Measurements from ENCODE around the gene PIGS. TPM values are rescaled to one million over a fixed set of nuclear protein-coding genes. Genes with fewer than 3 reads are reported as not detected.

The PIGS gene
- total and polyA plus RNA-seq, 9 of the 15 experiments (the other 6 are each of a cell fraction or from before 2014, with no cell fraction given): 47.5 to 138 (median 57.6) TPM

GRCh38 chr17:28554565-28554964 is 16.8 kb downstream of the PIGS start:
- peaks cover 65% of the 10 kb centered on the region for H3K36me3 ChIP-seq (ENCODE audit: control insufficient read depth, insufficient read depth, low read length)

DNA sequence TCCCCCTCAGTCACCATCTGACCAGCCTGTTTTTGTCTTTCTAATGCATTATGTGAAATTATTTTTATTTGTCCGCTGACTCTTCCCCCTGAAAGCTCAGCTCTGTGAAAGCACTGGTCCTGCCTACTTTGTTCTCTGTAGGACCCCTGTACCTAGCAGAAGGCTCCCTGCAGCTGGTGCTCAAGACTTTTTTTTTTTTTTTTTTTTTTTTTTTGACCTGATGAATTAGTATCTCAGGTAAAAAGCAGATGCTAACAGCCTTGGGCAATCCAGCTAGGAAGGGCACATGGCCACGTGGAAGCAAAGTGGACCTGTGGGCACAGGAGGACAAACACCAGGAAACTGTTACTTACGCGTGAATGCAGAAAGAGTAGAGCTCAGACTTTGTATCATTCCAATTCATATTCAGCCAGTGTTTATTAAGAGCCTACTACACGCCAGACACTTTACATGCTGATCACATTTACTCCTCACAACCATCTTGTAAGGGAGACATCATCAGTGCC is 18.3 kb downstream of the PIGS start:
- Histone ChIP-seq H3K79me2 (ENCODE audit: control insufficient read depth, insufficient read depth, low read length) (peaks cover 3% of the 10 kb centered on the region; the same call in 2 of the 3 replicates), H4K20me1 (replicated peaks; ENCODE audit: control insufficient read depth, insufficient read depth, low read length) (peaks cover 4% of the 10 kb centered on the region), H3K4me3 (no peak overlapping the region), H3K9me1 (ENCODE audit: control insufficient read depth, insufficient read depth, low read length) (no peaks in the 10 kb centered on the region), H3K27ac (ENCODE audit: extremely low read depth, low read depth, low read length) (peak overlapping the region; percentile 45; the same call in 1 of the 3 replicates), H3K36me3 (ENCODE audit: control insufficient read depth, insufficient read depth, low read length) (peaks cover 52% of the 10 kb centered on the region), H3K4me1 (replicated peaks in 1 of 2; ENCODE audit: control insufficient read depth in 2 of 2, insufficient read depth in 2 of 2, low read length in 2 of 2) (peaks cover 13 to 23% of the 10 kb centered on the region in 2 experiments; a peak in 4 of 5 replicates), H3K27me3 (ENCODE audit: control insufficient read depth in 2 of 2, insufficient read depth in 2 of 2, low read length in 2 of 2) (no peaks in the 10 kb centered on the region), H2AFZ (ENCODE audit: low read depth, low read length) (no peak overlapping the region), H3K9ac (ENCODE audit: insufficient read depth in 1 of 2, low read depth in 2 of 2, low read length in 2 of 2) (no peak overlapping the region), H3K4me2 (ENCODE audit: insufficient read depth, low read length) (peak overlapping the region; percentile 75), H3K9me3 (replicated peaks; ENCODE audit: control insufficient read depth, insufficient read depth, low read depth, low read length) (no peaks in the 10 kb centered on the region)
- intact Hi-C loops (cut with micrococcal nuclease): no loop called here
- DNase-seq (ENCODE audit: extremely low read depth in 1 of 4, low spot score in 3 of 4) (no peak), ATAC-seq (no peak; the same call in 2 of the 3 replicates), FAIRE-seq (peak; percentile 57)
- ChIA-PET POLR2A (interaction anchor here (0.6 to 1.6 kb wide), 7 partner anchors 9 to 1169 kb away, joined by 3 to 6 read pairs (median 3); partner anchors contain the start of gene PIGS), CTCF (ENCODE audit: low intra/inter-chr PET ratio) (interaction anchor here (0.6 kb wide), 1 partner anchor 184 kb away, joined by 5 read pairs; no protein-coding TSS in a partner anchor)
- in situ Hi-C loops (cut with MboI): no loop called here
- 87% methylated on average over 5 of the region's 5 CpGs for WGBS (ENCODE audit: insufficient coverage, low coverage, missing lambda C conversion rate)
- BruUV-seq (replicated peaks): no TSS peak
- 0 out of 2 replicates have a peak, but pooled peaks have one; percentile 43 for TF ChIP-seq THRAP3 (IDR thresholded peaks at IDR 0.05; ENCODE audit: borderline replicate concordance)
- no peak for TF ChIP-seq ZNF408 (CRISPR knock-in tag; IDR thresholded peaks at IDR 0.05; ENCODE audit: low read depth)
- TF ChIP-seq ZKSCAN1 (IDR thresholded peaks at IDR 0.05; ENCODE audit: low read depth, low read length): 0 out of 2 replicates have a peak, but pooled peaks have one; percentile 14
- no peak for TF ChIP-seq BRD4 (IDR thresholded peaks at IDR 0.05)
- TF ChIP-seq NUFIP1 (IDR thresholded peaks at IDR 0.05; ENCODE audit: partially characterized antibody): no peak

More at GRCh38 chr17:28554565-28554964, 16.8 kb downstream of the PIGS start:
- BruUV-seq (replicated peaks): no TSS peak
- ChIA-PET POLR2A (interaction anchor here (0.6 to 1.6 kb wide), 7 partner anchors 9 to 70 kb away, joined by 3 to 6 read pairs (median 3); no protein-coding TSS in a partner anchor), CTCF (ENCODE audit: low intra/inter-chr PET ratio) (no interaction called here)
- Histone ChIP-seq H3K9ac (ENCODE audit: insufficient read depth in 1 of 2, low read depth in 2 of 2, low read length in 2 of 2) (peak overlapping the region in 1 of 2 experiments; percentile 40; a peak in 2 of 4 replicates), H2AFZ (ENCODE audit: low read depth, low read length) (no peak overlapping the region), H4K20me1 (replicated peaks; ENCODE audit: control insufficient read depth, insufficient read depth, low read length) (peaks cover 4% of the 10 kb centered on the region), H3K27me3 (ENCODE audit: control insufficient read depth in 2 of 2, insufficient read depth in 2 of 2, low read length in 2 of 2) (no peaks in the 10 kb centered on the region), H3K4me3 (no peak overlapping the region), H3K79me2 (ENCODE audit: control insufficient read depth, insufficient read depth, low read length) (peaks cover 3% of the 10 kb centered on the region; the same call in 2 of the 3 replicates), H3K9me1 (ENCODE audit: control insufficient read depth, insufficient read depth, low read length) (no peaks in the 10 kb centered on the region), H3K4me2 (ENCODE audit: insufficient read depth, low read length) (no peak overlapping the region), H3K4me1 (replicated peaks in 1 of 2; ENCODE audit: control insufficient read depth in 2 of 2, insufficient read depth in 2 of 2, low read length in 2 of 2) (peaks cover 13 to 22% of the 10 kb centered on the region in 2 experiments; a peak in 4 of 5 replicates), H3K9me3 (replicated peaks; ENCODE audit: control insufficient read depth, insufficient read depth, low read depth, low read length) (no peaks in the 10 kb centered on the region), H3K27ac (ENCODE audit: extremely low read depth, low read depth, low read length) (no peak overlapping the region)
- DNase-seq (ENCODE audit: extremely low read depth in 1 of 4, low spot score in 3 of 4) (no peak), ATAC-seq (no peak), FAIRE-seq (no peak)
- intact Hi-C loops (cut with micrococcal nuclease): no loop called here
- TF ChIP-seq SRSF3 (IDR thresholded peaks at IDR 0.05; ENCODE audit: insufficient read depth, low read length) (no peak), KLF6 (CRISPR knock-in tag; IDR thresholded peaks at IDR 0.05; ENCODE audit: borderline replicate concordance) (no peak), RBFOX2 (IDR thresholded peaks at IDR 0.05; ENCODE audit: low read depth, low read length) (0 out of 2 replicates have a peak, but pooled peaks have one; percentile 24)
- WGBS (ENCODE audit: insufficient coverage, low coverage, missing lambda C conversion rate): 87% methylated on average over 6 of the region's 6 CpGs
- in situ Hi-C loops (cut with MboI): no loop called here
